Kidney (tissue), 14 donors: ENCODE measurements around the gene GAN. TPM values are rescaled to one million over a fixed set of nuclear protein-coding genes. Genes with fewer than 3 reads are reported as not detected.

Source experiments
- DNase-seq, 5 donors: peaks; one replicate each; pipeline ENCODE4 v3.0.0-alpha.2; 2013 to 2020
- FAIRE-seq: peaks from 2 replicates; lab custom pipeline; 2012; peaks lifted over from hg19 to GRCh38; lab: Jason Lieb, UNC
- H3K27ac ChIP-seq, 2 donors: one replicate each; pipeline ENCODE4 v1.7.0; 2013; ENCODE audit warnings: low read depth in 2 of 2, low read length in 2 of 2, inconsistent platforms in 1 of 2
- H3K27me3 ChIP-seq: one replicate; pipeline ENCODE4 v1.7.1; 2013; ENCODE audit warnings: low read length, inconsistent platforms; ENCODE audit not compliant: control insufficient read depth, insufficient read depth
- H3K36me3 ChIP-seq, 3 donors: one replicate each; pipeline versions ENCODE4 v1.7.0 to v1.7.1; 2013; ENCODE audit warnings: low read length in 3 of 3, control low read depth in 1 of 3, inconsistent platforms in 1 of 3; ENCODE audit not compliant: insufficient read depth in 3 of 3, control insufficient read depth in 2 of 3
- H3K4me1 ChIP-seq, 3 donors: one replicate each; pipeline versions ENCODE4 v1.7.0 to v1.7.1; 2013; ENCODE audit warnings: low read length in 3 of 3, inconsistent platforms in 1 of 3, low read depth in 1 of 3; ENCODE audit not compliant: control insufficient read depth in 2 of 3, insufficient read depth in 2 of 3
- H3K4me3 ChIP-seq, 3 donors: one replicate each; pipeline versions ENCODE4 v1.7.0 to v1.8.1; 2013; ENCODE audit warnings: low read length in 3 of 3, control low read depth in 1 of 3, inconsistent platforms in 1 of 3
- H3K9ac ChIP-seq, 3 donors: one replicate each; pipeline versions ENCODE4 v1.7.0 to v1.7.1; 2013; ENCODE audit warnings: low read length in 3 of 3, control low read depth in 1 of 3, inconsistent platforms in 1 of 3
- H3K9me3 ChIP-seq, 3 donors: one replicate each; pipeline versions ENCODE4 v1.7.0 to v1.7.1; 2013; ENCODE audit warnings: low read length in 3 of 3, control low read depth in 1 of 3, inconsistent platforms in 1 of 3; ENCODE audit not compliant: control insufficient read depth in 2 of 3, insufficient read depth in 1 of 3
- intact Hi-C: fragments of 100-400 bp; cut with DNase I; formaldehyde crosslinking; loops from one replicate; pipeline ENCODE4 v1.11.1; 2022
- polyA plus RNA-seq: library from polyadenylated mRNA; stranded (reverse); fragments of 350-450 nt; fragmentation: Illumina TruSeq; extraction: RNeasy Lipid Tissue Mini Kit (QIAGEN cat#74804); gene quantifications from one replicate; pipeline ENCODE4 v1.2.3, GENCODE V29; 2014; ENCODE audit warnings: low read depth, low replicate concordance; ENCODE audit not compliant: insufficient read depth
- total RNA-seq: library from RNA; stranded (reverse); fragmentation: NEBNext Ultra II Directional; extraction: Animal tissue kit (Norgen Biotek cat#: 25700); gene quantifications from one replicate; pipeline ENCODE4 v1.2.1, GENCODE V29; 2021
- TF ChIP-seq, protein P1 (sequence below): IDR thresholded peaks from 3 replicates; pipeline ENCODE4 v1.5.1; 2012; ENCODE audit warnings: mild to moderate bottlenecking, moderate library complexity, borderline replicate concordance; ENCODE audit not compliant: insufficient read depth; ENCODE audit errors: extremely low read depth
- donor health status: control.
- donor health status: control.
- donor health status: control.
- donor health status: control.
- donor health status: control.
- donor health status: DM: yes; HTN: yes; CAD: no.
- donor health status: Normal renal cell carcinoma (clear cell type).

The GAN gene
- total and polyA plus RNA-seq, 2 donors from 2014 or later, result 0.60 to 7.7 TPM

DNA sequence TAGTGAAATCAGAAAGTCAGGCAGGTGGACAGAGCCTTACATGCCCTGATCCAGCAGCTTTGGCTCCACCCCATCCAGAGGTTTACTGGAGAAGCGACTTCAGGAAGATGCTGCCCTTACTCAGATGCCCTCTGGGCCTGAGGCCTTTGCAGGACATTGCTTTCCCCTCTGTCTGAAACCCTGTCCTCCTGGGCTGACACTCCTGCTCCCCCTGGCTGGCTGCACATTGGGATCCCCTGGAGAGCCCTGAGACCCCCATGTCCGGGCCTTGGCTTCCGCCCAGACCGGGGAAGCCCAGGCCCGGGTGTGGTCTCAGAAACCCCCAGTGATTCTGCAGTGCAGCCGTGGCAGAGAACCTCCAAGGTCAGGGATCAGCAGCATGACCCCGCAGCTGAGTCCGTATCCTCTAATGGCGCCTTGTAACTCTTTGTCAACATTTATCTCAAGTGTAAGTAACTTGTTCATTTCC is 39.7 kb upstream of the GAN start:
- no peaks in the 10 kb centered on the region for H3K36me3 ChIP-seq
- DNase-seq, result peak in 1 of 5 donors; percentile 13
- H3K4me3 ChIP-seq, result no peak overlapping the region
- FAIRE-seq, result no peak
- no peaks in the 10 kb centered on the region for H3K4me1 ChIP-seq
- no peak overlapping the region for H3K27ac ChIP-seq
- no peak overlapping the region for H3K9ac ChIP-seq
- no peaks in the 10 kb centered on the region for H3K9me3 ChIP-seq
- TF ChIP-seq, protein P1, sequence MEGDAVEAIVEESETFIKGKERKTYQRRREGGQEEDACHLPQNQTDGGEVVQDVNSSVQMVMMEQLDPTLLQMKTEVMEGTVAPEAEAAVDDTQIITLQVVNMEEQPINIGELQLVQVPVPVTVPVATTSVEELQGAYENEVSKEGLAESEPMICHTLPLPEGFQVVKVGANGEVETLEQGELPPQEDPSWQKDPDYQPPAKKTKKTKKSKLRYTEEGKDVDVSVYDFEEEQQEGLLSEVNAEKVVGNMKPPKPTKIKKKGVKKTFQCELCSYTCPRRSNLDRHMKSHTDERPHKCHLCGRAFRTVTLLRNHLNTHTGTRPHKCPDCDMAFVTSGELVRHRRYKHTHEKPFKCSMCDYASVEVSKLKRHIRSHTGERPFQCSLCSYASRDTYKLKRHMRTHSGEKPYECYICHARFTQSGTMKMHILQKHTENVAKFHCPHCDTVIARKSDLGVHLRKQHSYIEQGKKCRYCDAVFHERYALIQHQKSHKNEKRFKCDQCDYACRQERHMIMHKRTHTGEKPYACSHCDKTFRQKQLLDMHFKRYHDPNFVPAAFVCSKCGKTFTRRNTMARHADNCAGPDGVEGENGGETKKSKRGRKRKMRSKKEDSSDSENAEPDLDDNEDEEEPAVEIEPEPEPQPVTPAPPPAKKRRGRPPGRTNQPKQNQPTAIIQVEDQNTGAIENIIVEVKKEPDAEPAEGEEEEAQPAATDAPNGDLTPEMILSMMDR, result no peak
- intact Hi-C loops, result no loop called here
- no peaks in the 10 kb centered on the region for H3K27me3 ChIP-seq

DNA sequence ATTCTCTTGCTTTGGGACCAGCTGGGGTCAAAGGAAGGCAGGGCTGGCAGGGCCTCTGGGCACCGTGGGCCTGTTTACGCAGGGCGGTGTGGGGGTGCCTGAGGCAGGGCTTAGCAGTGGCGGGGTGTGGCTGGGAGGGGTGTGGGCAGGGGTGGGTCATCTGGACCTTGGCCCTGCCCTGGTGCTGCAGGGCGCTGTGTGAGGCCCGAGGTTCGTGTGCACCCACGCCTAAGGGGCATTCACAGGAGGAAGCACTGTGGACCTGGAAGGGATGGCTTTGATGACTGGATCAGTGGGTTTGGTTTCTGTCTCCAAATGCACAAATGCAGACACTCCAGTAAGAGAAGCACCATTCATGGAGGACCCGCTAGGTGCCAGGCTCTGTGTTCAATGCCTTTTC is 39.0 kb upstream of the GAN start:
- H3K9ac ChIP-seq, result no peak overlapping the region
- no peaks in the 10 kb centered on the region for H3K4me1 ChIP-seq
- no peaks in the 10 kb centered on the region for H3K27me3 ChIP-seq
- no peaks in the 10 kb centered on the region for H3K36me3 ChIP-seq
- H3K9me3 ChIP-seq, result no peaks in the 10 kb centered on the region
- DNase-seq, result no peak
- no peak for FAIRE-seq
- intact Hi-C loops, result no loop called here
- no peak overlapping the region for H3K27ac ChIP-seq
- H3K4me3 ChIP-seq, result no peak overlapping the region
- TF ChIP-seq, protein P1, result no peak

DNA sequence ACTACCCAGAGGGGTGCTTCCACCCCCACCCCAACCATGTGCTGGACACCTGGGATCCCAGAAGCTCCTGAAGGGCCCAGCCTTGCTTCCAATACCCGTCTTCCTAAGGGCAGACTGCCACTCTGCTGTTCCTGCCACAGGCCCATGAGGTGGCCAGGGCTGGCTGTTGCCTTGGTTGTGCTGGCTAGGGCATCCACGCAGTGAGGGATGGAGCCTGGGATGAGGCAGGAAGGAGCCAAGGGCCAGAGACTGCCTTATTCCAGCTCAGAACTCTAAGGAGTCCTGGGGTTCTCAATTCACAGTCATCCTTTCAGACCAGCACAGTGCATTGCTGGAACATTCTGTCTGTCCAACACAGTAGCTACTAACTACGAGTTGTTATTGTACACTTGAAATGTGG is 38.4 kb upstream of the GAN start:
- Histone ChIP-seq H3K4me1 (no peaks in the 10 kb centered on the region), H3K9ac (no peak overlapping the region), H3K9me3 (no peaks in the 10 kb centered on the region), H3K4me3 (no peak overlapping the region), H3K27me3 (no peaks in the 10 kb centered on the region), H3K36me3 (no peaks in the 10 kb centered on the region), H3K27ac (no peak overlapping the region)
- TF ChIP-seq, protein P1, result no peak
- intact Hi-C loops, result no loop called here
- DNase-seq (no peak), FAIRE-seq (no peak)

DNA sequence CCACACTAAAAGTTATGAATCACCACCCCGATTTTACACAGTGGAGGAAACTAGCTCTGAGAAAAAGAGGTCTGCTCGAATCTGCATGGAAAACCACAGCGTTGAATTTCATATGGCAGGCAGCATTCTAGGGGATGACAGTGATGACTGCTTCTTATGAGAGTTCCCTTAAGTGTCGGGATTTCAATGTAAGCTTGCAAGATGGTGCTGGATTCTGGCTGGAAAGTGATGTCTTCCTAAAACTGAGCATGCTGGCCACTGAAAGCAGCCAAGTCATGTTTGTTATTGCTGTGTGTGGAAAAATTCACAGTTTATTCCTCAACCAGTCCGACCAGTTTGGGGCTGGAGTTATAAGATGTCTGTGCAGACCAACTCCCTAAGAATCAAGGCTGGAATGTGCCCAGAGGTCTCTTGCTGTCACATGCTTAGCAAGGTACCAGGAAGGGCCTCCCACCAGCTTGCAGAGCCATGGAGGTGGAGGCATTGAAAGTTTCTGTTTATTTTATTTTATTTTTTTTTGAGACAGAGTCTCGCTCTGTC is 37.2 kb upstream of the GAN start:
- Histone ChIP-seq H3K4me1 (no peaks in the 10 kb centered on the region), H3K36me3 (no peaks in the 10 kb centered on the region), H3K9me3 (no peaks in the 10 kb centered on the region), H3K4me3 (no peak overlapping the region), H3K9ac (no peak overlapping the region), H3K27ac (no peak overlapping the region), H3K27me3 (no peaks in the 10 kb centered on the region)
- TF ChIP-seq, protein P1, result no peak
- intact Hi-C loops, result no loop called here
- DNase-seq (peak in 3 of 5 donors; percentile 27 to 56 (median 42)), FAIRE-seq (no peak)
